ENCODE results near the gene COX5B. TPM values are rescaled to one million over a fixed set of nuclear protein-coding genes. Genes with fewer than 3 reads are reported as not detected.

COX5B gene
- polyA plus RNA-seq, 1 donor = 173 TPM

DNA sequence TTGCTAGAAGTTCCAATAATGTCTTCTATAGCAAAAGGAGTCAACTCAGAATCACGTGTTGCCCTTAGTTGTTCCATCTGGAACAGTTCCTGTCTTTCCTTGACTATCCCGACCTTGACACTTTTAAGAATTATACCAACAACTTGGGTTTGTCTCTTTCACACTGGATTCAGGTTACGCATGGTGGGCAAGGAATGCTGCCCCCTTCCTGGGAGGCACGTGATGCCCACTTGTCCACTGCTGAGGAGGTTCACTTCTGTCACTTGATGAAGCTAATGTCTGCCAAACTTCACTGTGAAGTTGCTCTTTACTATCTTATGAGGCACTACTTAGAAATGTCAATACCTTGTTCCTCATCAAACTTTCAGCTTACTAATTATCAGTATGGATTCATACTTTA is 5.3 kb downstream of the COX5B start:
- no peak for DNase-seq

DNA sequence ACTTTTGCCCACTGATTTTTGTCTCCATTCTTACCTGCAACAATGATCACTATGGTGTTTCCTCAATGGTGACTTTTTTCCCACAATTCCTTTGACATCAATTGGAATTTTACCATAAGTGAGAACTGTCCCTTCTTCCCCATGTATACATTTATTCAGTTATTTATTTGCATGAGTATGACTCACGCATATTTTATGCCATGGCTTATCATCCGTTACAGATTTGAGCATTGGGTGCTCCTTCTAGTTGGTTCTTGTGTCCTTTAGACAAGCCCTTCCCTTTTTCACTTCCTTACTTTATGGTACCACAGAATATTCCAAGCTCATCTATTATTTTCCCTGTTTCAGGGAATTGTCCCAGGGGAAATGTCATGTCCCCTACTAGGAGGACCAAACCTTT is 7.6 kb downstream of the COX5B start:
- no peak for DNase-seq

DNA sequence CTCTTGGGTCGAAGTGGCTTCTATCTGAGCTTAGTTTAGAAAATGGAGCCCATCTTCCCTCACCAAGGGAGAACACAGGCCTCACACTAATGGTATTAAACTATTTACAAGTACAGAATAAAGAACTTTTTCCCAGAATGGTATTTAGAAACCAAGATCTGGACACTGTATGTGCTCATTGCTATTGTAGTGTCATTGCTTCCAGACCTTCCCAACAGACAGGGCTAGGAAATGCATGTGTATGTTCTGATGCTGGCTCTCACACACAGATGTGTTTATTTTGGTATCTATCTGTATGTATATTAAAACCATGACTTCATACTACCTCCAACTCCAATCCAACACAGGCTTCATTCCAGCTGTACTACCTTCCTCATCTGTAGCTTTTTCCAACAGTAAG is 8.0 kb downstream of the COX5B start:
- no peak for DNase-seq

DNA sequence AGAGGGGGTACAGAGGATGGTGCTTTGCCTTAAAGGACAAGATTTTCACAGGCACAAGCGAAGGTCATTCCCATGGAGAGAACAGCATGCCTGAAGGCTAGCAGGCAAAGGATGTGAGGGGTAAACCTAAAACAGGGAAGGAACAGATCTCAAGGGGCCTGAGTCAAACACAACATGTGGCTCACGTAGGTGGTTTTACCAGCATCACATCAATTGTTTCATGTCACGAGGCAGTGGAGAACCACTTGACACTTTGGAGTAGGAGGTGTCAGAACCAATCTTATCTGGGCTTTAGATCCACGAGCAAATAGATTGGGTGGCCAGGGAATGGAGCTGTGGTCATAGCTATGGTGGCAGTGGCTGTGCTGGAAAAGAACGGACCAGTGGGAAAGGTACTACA is 8.4 kb downstream of the COX5B start:
- no peak for DNase-seq

DNA sequence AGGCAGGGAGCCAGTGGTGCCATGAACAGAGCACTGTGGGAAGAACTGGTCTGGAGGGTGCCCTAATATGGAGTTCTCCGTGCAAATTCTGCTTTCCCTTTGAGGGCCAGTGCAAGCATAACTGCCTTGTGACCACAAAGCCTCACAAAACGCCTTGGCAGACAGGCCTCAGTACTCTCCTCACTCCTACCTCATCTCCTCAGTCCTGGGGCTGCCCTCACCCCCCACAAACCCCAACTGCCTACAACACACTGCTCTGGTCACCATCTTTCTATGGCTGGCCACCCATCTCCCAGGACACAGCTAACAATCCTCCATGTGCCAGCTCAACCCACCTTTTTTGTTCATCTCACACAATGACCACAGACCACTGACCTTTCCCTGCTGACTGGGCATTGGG is 8.9 kb downstream of the COX5B start:
- DNase-seq = no peak

DNA sequence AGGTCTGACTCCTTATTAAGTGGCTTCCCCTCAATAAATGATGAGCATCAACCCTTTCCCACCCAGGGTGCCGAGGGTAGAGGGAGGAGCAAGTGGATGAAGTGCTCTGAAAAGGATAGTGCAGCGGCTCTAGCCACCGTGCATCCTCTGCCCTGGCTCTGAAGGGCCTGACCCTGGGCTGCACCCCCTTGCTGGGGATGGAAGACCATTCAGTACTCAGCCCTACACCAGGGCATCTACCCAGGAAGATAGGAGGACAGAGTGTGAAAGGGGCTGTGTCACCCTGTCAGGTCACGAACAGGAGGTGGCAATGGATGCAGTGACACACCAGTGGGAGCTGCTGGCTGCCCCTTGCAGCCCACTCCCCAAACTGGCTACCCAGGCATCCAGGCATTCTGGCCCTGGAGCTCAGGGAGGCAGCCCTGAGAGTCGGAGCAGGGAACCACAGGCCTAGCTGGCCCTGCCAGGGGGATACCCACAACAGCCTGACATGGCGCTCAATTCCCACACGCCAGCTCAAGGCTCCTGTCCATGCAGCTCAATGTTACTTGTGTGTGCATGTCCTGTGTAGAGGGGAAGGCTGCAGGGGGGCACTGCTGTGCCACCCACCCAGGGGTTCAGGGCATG is 10.4 kb downstream of the COX5B start:
- DNase-seq = no peak

DNA sequence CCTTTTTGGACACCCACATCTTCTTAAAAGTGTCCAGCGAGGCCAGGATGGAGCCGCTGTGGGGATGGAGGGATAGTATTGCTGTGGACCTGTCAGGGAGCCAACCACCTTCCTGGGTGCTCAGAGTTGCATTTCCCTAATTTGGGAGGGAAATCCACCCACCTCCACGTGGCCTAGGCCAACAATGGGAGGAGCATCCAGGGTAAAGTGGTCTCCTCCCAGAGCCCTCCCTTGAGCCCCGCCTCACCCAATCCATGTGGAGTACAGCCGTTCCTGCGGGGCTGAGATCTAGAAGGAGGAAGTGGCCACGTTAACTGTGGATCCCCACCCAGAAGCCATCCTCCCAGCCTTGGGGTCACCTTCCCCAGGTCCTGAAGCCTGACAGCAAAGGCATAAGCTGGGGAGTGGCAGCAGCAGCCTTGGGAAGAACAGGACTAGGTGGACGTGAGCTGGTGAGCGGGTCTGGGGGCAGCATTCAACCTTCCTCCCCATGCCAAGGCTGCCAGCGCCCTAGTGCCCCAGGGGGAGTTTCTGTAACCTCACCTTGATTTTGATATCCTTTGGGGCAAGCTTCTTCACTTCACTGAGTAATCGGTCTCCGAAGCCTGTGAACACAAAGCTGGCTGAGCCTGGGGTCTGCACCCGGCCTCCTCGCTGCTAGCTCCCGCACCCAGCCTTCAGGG is 11.2 kb downstream of the COX5B start:
- DNase-seq = no peak

DNA sequence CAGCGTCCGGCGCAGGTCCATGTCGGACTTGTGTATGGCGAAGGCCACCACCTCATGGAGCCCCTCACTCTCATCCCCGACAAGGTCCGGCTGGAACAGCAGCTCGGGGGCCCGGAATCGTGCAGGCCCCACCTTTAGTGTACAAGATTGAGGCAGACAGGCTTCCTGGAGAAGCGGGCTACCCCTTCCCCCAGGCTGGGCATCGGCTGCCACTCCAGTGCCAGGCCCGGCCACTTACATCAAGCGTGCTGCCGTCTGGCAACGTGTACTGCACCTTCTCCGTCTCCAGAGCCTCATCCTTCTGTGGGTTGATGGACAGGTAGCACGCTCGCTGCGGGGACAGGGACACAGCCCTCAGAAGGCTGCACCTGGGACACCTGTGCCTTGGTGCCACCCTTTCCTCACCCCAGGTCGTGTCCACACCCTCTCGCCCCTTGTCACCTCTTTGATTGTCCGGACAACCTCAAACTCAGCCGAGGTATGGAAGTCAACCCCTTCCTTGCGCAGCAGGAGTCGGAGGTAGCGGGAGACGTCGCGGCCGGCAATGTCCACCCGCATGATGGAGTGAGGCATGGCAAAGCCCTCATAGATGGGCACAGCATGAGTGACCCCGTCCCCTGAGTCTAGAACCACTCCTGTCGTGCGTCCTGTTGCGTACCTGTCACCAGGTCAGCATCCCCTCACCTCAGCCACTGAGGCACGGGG is 12.3 kb downstream of the COX5B start:
- no peak for DNase-seq

DNA sequence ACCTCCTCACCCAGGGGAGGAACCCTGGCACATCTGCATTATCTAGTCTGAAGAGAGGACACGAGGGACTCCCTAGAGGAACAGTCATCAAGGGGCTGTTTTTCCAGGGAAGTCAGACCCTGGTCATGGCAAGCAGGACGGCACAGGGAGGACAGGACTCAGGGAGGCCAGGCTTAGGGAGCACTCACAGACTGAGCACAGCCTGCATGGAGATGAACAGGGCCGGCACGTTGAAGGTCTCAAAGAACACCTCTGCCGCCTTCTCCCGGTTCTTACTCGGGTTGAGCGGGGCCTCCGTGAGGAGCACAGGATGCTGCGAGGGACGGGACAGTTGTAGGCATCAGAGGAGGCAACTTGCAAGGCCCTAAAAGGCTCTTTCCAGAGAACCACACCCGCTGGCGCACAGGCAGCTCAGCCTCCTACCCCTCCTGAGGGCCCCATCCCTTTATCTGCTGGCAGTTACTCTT is 12.9 kb downstream of the COX5B start:
- DNase-seq = no peak

DNA sequence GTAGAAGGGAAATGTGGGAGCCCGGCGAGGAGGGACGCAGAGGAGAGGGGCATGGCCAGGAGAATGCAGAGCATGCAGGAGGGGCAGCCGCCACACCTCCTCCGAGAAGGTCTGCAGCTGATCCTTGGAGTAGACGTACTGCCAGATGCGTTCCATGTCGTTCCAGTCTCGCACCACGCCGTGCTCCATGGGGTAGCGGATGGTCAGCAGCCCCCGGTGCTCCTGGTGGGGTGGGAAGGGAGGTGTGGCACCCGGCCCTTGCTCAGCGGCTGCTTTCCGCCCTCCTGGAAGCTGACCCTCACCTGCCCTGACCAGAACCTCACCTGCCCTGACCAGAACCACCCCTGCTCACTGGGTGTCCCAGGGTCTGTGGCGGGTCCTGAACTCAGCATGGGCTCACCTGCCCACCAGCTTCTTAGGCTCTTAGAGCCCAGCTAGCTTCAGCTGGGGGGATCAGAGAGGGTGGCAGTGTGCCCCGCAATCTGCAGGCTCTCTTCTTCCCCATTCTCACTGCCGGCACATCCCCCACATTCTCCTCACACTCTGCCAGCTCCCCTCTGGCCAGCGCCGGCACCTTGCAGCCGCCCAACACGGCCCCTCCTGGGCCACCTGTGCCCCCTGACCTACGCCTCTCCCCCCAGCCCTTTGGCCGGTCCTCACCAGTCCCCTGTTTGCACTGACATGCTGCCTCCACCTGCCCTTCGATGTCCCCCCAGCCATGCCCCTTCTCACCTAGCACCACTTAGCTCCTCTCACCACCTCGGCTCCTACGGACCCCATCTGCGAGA is 13.6 kb downstream of the COX5B start:
- no peak for DNase-seq

DNA sequence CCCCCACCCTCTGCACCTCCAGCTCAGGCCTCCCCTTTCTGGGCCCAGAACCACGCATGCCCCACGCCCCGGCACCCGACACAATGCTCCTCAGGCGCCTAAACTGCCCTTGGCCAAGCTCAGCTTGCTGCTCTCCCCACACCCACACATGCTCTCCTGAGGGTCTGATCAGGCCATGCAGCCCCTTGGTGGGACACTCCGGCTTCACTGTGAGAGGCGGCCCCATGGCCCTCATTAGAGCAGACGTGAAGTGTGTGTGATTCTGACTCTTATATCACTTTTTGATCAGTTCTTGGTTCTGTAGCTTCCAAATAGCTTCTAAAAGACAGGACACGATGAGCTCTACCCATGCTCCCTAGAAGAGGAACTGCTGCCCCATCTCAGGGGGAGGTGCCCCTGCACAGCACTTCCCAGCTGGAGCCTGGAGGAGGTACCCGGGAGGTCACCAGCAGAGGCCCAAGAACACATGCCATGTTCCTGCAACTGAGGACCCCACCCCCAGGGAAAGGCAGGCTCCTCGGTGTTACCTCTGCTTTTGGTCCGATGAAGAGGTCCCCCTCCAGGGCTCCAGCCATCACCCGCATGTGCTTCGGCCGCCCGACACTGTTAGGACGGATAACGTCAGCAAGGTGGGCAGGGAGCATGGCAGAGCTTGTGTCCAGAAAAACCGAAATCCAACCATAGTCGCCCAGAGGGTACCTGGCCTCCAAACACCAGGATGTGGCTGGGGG is 14.3 kb downstream of the COX5B start:
- no peak for DNase-seq

DNA sequence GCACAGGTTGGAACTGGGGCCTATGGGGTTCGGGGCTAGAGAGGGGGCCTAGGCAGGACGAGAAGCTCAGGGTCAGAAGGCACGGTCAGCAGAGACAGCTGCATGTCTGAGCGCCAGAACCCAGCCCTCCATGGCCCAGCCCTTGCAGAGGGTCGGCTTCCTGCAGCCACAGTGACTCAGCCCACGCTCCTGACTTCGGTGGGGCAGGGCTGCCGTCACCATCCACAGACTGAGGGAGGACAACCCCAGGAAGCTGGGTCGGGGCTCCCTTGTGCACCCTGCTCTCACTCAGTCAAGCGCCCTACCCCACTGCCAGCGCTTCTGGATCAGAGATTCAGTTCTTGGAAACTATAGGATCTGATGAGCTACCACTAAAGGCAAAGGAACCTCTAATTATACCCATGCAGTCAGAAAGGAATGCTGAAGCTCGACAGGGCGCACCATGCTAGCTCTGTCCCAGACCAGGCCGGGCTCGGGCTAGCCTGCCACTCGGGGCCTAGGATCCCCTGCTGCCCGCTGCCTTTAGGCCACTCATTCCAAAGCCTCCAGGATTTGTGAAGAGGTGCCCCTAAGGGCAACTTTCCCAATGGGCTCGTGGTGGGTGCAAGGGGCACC is 15.0 kb downstream of the COX5B start:
- DNase-seq = no peak

DNA sequence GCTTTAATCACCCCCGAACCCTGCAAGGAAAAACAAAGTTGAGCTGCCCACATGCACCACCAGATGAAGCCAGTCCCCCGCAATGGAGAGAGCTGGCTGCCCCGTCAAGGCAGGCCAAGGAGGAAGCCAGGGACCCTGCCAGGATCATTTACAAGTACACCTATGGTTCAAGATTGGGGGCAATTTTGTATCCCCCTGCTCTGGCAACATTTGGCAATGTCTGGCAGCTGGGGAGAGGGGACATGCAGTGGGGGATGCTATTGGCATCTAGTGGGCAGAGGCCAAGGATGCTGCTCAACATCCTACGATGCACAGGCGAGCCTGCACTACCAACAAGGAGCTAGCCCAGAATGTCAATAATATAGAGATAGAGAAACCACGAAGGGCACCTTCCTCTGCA is 16.1 kb downstream of the COX5B start:
- no peak for DNase-seq

DNA sequence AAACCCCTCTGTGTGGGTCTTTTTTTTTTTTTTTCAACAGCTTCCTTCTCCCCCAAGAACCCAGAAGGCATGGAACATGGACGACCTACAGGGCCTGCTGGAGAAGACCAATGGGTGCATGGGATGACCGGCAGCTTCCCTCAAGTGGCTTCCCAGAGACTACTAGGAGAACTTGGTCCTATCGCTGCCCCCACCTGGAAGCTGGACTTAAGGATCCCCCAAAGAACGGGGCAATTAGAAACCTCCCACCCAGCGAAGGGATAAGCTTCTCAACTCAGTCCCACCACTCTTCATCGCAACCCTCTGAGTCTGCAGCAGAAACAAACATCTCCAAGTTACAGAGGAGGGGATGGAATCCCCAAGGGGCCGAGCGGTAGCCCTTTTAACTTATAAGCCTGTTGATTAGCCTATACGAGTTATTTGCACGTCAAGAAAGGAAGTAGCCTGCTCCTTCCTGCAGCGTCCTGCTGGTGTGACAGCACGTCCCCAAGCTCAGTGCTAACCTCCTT is 16.6 kb downstream of the COX5B start:
- no peak for DNase-seq

DNA sequence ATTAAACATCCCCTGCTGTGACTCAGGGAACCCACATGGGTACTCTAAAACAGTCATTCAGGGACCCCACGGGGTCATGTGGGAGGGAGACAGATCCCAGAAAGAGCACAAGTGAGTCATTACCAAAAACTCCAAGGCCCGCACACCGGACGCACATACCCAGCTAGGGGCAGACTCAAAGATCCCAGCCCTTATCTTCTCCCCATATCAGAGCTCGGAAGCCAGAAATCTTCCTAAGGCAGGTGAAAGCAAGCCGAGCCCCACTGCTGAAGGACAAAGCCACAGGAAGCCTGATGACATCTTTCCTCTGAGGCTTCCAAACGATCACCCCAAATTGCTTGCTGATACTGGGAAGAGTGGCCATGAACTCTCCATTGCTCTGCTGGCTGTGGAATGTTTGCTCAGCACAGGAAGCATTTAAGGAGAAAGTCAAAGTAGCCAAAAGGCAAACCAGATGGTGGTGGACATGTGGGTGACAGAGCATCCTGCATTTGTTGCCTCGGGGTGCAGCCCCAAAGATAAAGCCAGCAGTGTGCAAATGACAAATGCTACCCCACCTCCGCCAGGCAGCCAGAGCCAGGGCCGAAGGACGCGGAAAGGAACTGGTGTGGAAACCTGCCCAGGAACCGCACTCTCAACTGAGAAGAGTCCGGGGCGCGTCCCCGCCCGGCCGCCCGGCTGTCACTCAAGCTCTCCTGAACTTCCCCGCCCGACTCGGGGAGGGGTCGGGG is 17.2 kb downstream of the COX5B start:
- peak; percentile 68 for DNase-seq

DNA sequence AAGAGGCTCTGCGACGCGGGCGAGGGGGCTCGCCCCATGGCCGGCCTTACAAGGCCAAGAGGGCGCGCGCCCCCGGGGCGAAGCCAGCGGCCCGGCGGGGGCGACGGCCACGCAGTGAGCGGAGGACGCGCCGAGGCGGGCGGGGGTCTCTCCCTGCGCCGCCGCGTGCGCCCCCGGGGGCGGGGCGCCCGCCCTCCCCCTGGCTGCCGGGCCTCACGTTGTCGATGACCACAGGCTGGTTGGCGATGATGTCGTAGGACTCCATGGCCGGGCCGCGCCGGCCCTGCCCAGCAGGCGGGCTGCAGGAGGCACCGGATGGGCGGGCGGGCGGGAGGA is 17.7 kb downstream of the COX5B start:
- no peak for DNase-seq

DNA sequence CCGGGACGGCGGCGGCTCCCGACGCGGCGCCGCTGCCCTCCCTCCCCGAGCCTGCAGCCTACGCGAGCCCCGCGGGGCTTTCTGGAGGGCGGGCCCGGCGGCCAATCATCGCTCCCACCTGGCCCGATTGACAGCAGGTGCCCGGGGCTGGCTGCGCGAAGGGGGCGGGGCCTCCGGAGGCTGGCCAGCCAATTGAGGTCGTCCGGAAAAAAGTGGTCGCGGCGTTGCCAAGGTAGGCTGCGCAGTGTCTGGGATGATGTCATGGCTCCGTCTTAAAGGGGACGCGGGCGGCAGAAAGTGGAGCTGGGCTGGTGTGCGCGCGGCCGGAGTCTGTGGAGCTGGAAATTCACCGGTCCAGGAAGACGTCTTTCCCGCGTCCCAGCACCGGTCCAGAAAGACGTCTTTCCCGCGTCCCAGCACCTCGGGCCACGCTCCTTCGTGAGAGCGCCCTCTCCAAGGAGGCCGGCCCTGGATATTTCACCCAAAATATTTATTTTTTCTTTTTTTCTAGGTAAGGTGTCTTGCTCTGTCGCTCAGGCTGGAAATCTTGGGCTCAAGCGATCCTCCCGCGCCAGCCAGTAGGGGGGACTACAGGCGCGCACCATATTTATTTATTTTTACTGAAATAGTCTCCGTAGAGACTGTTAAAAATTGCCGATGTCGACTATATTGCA is 18.2 kb downstream of the COX5B start, which contains the start of gene ACTR1B:
ACTR1B (minus strand) TSS at position 83 of the 674 bp plus-strand sequence. CDS start 154 bp downstream, outside the sequence.
- DNase-seq = peak; percentile 97

DNA sequence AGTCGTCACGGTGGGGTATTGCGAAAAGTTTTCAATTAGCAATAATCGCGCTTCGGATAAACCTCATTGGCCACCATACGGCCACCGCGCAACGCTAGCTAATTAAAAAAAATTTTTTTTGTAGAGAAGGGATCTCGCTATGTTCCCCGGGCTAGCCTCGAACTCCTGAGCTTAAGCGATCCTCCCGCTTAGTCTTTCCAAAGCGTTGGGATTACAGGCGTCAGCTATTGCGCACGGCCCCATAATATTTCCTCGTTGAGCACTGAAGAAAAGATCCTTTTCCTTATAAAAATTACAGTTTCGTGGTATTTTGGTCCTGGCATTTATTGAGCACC is 18.7 kb downstream of the COX5B start:
- no peak for DNase-seq

DNA sequence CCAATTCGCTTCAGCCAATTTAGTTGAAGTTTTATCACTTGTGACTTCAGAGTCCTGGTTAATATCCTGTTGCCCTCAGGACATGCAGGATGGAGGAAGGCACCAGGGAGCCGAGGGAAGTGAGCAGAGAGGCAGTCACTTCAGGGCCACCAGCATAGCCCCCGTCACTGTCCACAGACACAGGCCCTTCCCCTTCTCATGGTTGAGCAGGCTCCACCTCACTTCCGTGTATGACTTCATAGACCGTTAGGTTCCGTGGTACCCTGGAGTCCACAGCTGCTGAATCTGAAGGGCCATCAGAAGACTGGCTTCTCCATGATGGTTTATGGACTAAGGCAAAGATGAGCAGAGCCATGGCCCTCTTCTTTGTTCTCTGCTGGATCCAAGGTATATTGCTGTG is 23.6 kb downstream of the COX5B start, which contains the start of gene C2orf92:
C2orf92 (plus strand) TSS at position 266 of the 400 bp plus-strand sequence; CDS start at position 342, 76 bp downstream.
- no peak for DNase-seq

DNA sequence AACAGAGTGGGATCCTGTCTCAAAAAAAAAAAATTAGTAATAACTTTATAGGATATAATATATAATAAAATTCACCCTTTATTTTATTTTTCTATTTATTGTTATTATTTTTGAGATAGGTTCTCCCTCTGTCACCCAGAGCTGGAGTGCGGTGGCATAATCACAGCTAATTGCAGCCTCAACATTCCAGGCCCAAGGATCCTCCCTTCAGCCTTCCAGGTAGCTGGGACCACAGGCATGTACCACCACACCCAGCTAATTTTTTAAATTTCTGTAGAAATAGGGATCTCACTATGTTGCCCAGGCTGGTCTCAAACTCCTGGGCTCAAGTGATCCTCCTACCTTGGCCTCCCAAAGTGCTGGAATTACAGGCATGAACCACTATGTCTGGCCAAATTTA is 24.6 kb downstream of the COX5B start:
- no peak for DNase-seq
